ENCODE data around the gene UVRAG. TPM values are rescaled to one million over a fixed set of nuclear protein-coding genes. Genes with fewer than 3 reads are reported as not detected.

UVRAG gene
- total RNA-seq, 2 donors from 2014 or later, result 10.9 to 31.0 TPM

DNA sequence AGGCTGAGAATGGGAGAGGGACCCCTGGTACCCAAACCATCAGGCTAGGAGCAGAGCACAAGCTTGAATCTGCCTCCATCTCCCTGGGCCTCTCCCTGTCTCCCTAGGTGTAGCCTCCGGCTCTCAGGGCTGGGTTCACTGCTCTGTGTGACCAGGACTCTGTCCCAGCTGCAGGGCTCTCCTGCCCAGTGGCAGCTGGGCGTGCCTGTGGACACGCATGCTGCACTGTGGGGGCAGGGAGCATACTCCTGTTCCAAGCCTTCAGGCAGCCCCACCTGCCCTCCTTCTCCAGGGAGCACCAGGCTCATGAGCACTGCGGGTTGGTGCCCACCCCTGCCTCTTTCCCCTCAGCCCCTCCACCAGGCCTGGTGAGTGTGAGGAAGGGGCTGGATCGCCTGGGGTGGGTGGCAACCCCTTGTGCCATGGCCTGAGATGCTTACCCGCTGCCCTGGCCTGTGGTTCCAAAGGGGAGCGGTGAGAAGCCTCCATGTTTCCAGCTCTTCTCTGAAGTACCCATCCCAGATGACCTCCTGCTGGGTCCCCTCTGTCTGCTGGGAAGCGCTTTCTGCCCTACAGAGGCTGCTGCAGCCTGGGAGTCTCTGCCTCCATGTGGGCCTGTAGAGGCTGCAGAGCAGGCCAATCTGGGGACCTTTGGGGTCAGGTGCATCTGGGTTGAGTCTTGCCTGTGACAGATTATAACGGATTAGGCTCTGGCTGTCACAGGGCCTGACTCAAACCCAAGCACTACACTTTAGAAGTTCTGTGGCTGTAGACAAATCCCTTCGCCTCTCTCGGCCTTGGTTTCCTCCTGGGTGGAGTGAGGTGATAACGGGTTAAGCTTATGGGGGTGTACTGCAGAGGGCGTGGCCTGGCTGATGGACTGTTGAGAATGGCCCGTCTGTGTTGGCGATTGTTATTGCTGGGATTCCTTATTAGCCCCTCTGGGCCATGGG is 347.6 kb downstream of the UVRAG start:
- H3K4me3 ChIP-seq, result no peak overlapping the region
- intact Hi-C loops (cut with DNase I), result no loop called here
- peaks cover 36% of the 10 kb centered on the region for H3K4me1 ChIP-seq
- H3K27me3 ChIP-seq, result no peaks in the 10 kb centered on the region
- 92 to 93% methylated on average over 3 to 15 of the region's 15 CpGs for WGBS, 2 donors
- H3K36me3 ChIP-seq (replicated peaks in 1 of 2; ENCODE audit: insufficient read depth in 1 of 2, low read depth in 2 of 2), result no peaks in the 10 kb centered on the region
- H3K9me3 ChIP-seq, result no peaks in the 10 kb centered on the region
- H3K27ac ChIP-seq, result peak overlapping the region in 1 of 4 donors; percentile 3
- TF ChIP-seq POLR2A (IDR thresholded peaks at IDR 0.05), result no peak
- TF ChIP-seq, protein P1, sequence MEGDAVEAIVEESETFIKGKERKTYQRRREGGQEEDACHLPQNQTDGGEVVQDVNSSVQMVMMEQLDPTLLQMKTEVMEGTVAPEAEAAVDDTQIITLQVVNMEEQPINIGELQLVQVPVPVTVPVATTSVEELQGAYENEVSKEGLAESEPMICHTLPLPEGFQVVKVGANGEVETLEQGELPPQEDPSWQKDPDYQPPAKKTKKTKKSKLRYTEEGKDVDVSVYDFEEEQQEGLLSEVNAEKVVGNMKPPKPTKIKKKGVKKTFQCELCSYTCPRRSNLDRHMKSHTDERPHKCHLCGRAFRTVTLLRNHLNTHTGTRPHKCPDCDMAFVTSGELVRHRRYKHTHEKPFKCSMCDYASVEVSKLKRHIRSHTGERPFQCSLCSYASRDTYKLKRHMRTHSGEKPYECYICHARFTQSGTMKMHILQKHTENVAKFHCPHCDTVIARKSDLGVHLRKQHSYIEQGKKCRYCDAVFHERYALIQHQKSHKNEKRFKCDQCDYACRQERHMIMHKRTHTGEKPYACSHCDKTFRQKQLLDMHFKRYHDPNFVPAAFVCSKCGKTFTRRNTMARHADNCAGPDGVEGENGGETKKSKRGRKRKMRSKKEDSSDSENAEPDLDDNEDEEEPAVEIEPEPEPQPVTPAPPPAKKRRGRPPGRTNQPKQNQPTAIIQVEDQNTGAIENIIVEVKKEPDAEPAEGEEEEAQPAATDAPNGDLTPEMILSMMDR (IDR thresholded peaks at IDR 0.05), result no peak
- ATAC-seq, result no peak
- DNase-seq, result no peak

DNA sequence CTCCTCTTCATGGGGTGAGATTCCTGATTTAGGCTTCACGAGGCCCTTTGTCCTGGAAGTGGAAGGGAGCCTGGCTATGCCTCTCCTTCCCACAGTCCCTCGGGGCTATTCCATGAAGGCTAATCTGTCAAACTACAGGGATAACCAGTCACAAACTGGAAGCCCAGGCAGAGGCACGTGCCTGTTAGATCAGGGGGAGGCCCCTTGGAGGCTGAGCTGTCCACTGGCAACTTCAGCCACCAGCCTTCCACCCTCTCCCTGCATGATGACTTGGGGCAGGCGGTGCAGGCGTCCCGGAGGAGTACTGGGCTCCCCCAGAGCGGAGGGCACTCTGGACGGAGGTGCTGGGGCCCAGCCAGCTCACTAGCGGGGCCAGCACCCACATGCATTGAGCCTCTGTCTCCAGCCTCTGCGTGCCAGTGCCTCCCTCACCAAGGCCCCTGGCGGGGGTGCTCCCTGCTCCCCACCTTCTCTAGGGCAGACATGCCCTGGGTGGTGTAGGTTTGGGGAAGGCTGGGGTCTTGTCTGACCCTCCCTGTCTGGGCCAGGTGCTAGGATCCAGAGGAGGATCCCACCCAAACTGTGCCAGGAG is 348.4 kb downstream of the UVRAG start:
- WGBS, 2 donors, result 50 to 92% methylated on average over 2 to 11 of the region's 11 CpGs
- TF ChIP-seq, protein P1 (IDR thresholded peaks at IDR 0.05), result no peak
- no peak for TF ChIP-seq POLR2A (IDR thresholded peaks at IDR 0.05)
- Histone ChIP-seq H3K36me3 (replicated peaks in 1 of 2; ENCODE audit: insufficient read depth in 1 of 2, low read depth in 2 of 2) (no peaks in the 10 kb centered on the region), H3K27me3 (no peaks in the 10 kb centered on the region), H3K9me3 (no peaks in the 10 kb centered on the region), H3K4me3 (no peak overlapping the region), H3K27ac (no peak overlapping the region), H3K4me1 (peaks cover 36% of the 10 kb centered on the region)
- no peak for ATAC-seq
- no peak for DNase-seq
- intact Hi-C loops (cut with DNase I), result no loop called here

DNA sequence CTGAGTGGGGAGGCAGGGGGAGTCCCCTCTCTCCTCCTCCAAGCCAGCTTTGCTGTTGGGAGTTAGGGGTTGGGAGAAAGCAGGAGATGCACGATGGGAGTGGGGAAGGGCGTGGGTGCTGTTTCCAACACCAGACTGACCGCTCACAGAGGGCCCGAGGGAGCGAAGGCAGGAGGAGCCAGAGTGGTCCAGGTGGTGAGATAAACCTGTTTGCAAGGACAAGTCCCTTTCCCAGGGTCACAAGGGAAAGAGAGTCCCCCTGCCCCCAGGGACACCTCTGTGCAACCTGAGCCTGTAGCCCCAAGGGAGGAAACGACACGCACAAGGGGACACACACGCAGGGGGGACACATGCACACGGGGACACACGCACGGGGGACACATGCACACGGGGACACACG is 349.1 kb downstream of the UVRAG start:
- Histone ChIP-seq H3K4me1 (peaks cover 34% of the 10 kb centered on the region), H3K27ac (no peak overlapping the region), H3K36me3 (replicated peaks in 1 of 2; ENCODE audit: insufficient read depth in 1 of 2, low read depth in 2 of 2) (no peaks in the 10 kb centered on the region), H3K4me3 (no peak overlapping the region), H3K9me3 (no peaks in the 10 kb centered on the region), H3K27me3 (no peaks in the 10 kb centered on the region)
- DNase-seq, result no peak
- no peak for ATAC-seq
- 68 to 88% methylated on average over 7 to 12 of the region's 13 CpGs for WGBS, 2 donors
- TF ChIP-seq POLR2A (IDR thresholded peaks at IDR 0.05), result no peak
- TF ChIP-seq, protein P1 (IDR thresholded peaks at IDR 0.05), result no peak
- intact Hi-C loops (cut with DNase I), result no loop called here

DNA sequence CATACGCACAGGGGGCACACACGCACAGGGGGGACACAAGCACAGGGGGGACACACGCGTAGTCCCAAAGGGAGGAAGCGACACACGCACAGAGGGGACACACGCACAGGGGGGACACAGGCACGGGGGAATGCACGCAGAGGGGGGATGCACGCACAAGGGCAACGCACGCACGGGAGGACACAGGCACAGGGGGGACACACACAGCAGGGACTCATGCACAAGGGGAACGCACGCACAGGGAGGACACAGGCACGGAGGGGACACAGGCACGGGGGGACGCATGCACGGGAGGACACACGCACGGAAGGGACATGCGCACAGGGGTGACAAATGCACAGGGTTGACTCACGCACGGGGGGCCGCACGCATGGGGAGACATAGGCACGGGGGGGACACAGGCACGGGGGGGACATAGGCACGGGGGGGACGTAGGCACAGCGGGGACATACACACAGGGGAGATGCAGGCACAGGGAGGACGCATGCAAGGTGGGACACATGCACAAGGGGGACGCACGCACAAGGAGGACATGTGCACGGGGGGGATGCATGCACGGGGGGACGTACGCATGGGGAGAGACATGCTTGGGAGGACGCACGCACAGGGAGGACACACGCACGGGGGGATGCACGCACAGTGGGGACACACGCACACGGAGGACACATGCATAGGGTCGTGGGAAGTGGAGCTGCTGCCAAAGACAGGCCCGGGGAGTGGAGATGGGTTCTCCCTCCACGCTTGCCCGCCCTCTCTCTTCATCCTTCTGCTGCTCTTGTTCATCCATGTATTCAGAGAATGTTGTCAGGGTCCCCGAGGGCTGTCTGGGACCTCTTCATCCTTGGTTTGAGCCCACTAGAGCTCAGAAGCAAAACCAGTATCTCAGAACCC is 350.1 kb downstream of the UVRAG start:
- TF ChIP-seq, protein P1 (IDR thresholded peaks at IDR 0.05), result no peak
- no peak for TF ChIP-seq POLR2A (IDR thresholded peaks at IDR 0.05)
- intact Hi-C loops (cut with DNase I), result no loop called here
- Histone ChIP-seq H3K27ac (no peak overlapping the region), H3K27me3 (no peaks in the 10 kb centered on the region), H3K4me1 (peaks cover 25% of the 10 kb centered on the region), H3K4me3 (no peak overlapping the region), H3K36me3 (replicated peaks in 1 of 2; ENCODE audit: insufficient read depth in 1 of 2, low read depth in 2 of 2) (no peaks in the 10 kb centered on the region), H3K9me3 (no peaks in the 10 kb centered on the region)
- WGBS, 2 donors, result 77 to 88% methylated on average over 50 of the region's 50 CpGs
- ATAC-seq (no peak), DNase-seq (no peak)
